Panc1 (cell line): ENCODE results near the gene LEPROT.

Experiments used
- CTCF ChIP-seq: fragments of 450-650 bp; IDR thresholded peaks from 2 replicates; pipeline ENCODE4 v1.5.1; 2017; ENCODE audit warnings: mild to moderate bottlenecking
- POLR2AphosphoS5 ChIP-seq: IDR thresholded peaks from 2 replicates; pipeline ENCODE4 v1.6.1; 2012; ENCODE audit warnings: mild to moderate bottlenecking, low read depth, low read length, moderate library complexity
- SIN3A ChIP-seq: IDR thresholded peaks from 2 replicates; pipeline ENCODE4 v1.6.1; 2012; ENCODE audit warnings: low read depth, mild to moderate bottlenecking, low read length, moderate library complexity, borderline replicate concordance; ENCODE audit not compliant: insufficient read depth
- TCF7L2 ChIP-seq: IDR thresholded peaks from 2 replicates; pipeline ENCODE4 v1.6.1; 2011; ENCODE audit warnings: mild to moderate bottlenecking, low read depth, low read length, inconsistent platforms
- TF ChIP-seq, protein P1 (sequence below), 2 experiments: IDR thresholded peaks; 2 replicates each; pipeline ENCODE4 v1.6.1; 2011 to 2012; ENCODE audit warnings: low read depth in 2 of 2, control low read depth in 1 of 2, low read length in 1 of 2, mild to moderate bottlenecking in 1 of 2, moderate library complexity in 1 of 2; ENCODE audit not compliant: insufficient read depth in 1 of 2

DNA sequence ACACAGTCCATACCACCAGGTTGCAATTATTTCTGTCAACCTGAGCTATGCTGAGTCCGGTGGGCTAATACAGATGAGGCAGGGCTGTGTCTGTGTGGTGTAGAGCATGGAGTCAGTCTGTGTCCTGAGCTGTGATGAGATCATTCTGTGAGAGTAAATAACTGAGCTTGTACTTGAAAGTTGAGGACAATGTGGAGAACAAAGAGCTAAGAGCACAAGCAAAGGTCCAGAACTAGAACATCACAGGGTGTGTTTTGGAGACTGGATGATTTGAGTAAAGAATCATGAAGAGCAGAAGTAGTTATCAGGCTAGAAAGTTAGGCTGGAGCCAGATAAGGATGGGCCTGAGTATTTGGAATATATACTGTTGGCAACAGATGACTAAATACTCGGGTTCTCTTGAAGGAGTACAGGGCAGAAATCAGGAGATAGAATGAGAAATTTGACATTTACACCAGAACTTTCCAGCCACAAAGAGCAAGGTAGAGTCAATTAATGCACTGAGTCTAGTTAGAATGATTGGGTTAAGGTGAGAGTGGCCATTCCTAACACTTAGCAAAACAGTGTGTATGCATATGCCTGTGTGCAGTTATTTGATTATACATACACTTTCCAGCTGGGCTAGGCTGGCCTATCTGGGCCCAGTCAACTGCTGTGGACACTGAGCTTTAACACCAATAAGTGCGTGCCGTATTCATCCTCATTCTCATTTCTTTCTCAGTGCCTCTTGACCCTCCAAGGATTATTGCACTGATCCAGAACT lies 48.8 kb downstream of the LEPROT start:
- TF ChIP-seq CTCF: no peak
- no peak for TF ChIP-seq POLR2AphosphoS5
- no peak for TF ChIP-seq TCF7L2
- no peak for TF ChIP-seq SIN3A
- TF ChIP-seq, protein P1, sequence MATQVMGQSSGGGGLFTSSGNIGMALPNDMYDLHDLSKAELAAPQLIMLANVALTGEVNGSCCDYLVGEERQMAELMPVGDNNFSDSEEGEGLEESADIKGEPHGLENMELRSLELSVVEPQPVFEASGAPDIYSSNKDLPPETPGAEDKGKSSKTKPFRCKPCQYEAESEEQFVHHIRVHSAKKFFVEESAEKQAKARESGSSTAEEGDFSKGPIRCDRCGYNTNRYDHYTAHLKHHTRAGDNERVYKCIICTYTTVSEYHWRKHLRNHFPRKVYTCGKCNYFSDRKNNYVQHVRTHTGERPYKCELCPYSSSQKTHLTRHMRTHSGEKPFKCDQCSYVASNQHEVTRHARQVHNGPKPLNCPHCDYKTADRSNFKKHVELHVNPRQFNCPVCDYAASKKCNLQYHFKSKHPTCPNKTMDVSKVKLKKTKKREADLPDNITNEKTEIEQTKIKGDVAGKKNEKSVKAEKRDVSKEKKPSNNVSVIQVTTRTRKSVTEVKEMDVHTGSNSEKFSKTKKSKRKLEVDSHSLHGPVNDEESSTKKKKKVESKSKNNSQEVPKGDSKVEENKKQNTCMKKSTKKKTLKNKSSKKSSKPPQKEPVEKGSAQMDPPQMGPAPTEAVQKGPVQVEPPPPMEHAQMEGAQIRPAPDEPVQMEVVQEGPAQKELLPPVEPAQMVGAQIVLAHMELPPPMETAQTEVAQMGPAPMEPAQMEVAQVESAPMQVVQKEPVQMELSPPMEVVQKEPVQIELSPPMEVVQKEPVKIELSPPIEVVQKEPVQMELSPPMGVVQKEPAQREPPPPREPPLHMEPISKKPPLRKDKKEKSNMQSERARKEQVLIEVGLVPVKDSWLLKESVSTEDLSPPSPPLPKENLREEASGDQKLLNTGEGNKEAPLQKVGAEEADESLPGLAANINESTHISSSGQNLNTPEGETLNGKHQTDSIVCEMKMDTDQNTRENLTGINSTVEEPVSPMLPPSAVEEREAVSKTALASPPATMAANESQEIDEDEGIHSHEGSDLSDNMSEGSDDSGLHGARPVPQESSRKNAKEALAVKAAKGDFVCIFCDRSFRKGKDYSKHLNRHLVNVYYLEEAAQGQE (IDR thresholded peaks at IDR 0.05; ENCODE audit: insufficient read depth in 1 of 2, low read depth in 2 of 2, low read length in 1 of 2): no peak
